Common myeloid progenitor, CD34-positive (primary cell): ENCODE measurements around the gene PTPRT.

Source experiments
- CTCF ChIA-PET: fragments of 350-600 bp; sonication (Branson Sonifier 250); formaldehyde crosslinking; loops from one replicate; lab custom pipeline; 2021; ENCODE audit warnings: antibody characterized with exemption; lab: Charles Lee
- POLR2A ChIA-PET: fragments of 350-600 bp; sonication (Branson Sonifier 250); formaldehyde crosslinking; loops from one replicate; lab custom pipeline; 2021; ENCODE audit warnings: antibody characterized with exemption; lab: Charles Lee
- DNase-seq, 3 donors: peaks; one replicate each; pipeline versions ENCODE4 v3.0.0 to v3.0.0-alpha.2; 2013
- H3K27ac ChIP-seq, 2 experiments: 1 replicate in 1 of 2; 2 replicates in 1 of 2; pipeline ENCODE4 v1.7.0; 2013; ENCODE audit warnings: inconsistent platforms in 2 of 2, low read length in 2 of 2, mild to moderate bottlenecking in 2 of 2, low read depth in 1 of 2, moderate library complexity in 1 of 2; ENCODE audit not compliant: severe bottlenecking in 2 of 2, insufficient read depth in 1 of 2, poor library complexity in 1 of 2
- H3K27me3 ChIP-seq, 5 experiments: replicated peaks in 2 of 5; 1 replicate in 3 of 5; 2 replicates in 2 of 5; pipeline versions ENCODE4 v1.6.1 to v1.7.0; 2013; ENCODE audit warnings: low read length in 4 of 5, mild to moderate bottlenecking in 2 of 5, moderate library complexity in 2 of 5, inconsistent platforms in 1 of 5; ENCODE audit not compliant: insufficient read depth in 5 of 5, control insufficient read depth in 4 of 5
- H3K36me3 ChIP-seq, 4 experiments: 1 replicate in 2 of 4; 2 replicates in 2 of 4; pipeline versions ENCODE4 v1.6.1 to v1.7.0; 2013; ENCODE audit warnings: low read length in 3 of 4, control low read depth in 1 of 4, mild to moderate bottlenecking in 1 of 4; ENCODE audit not compliant: control insufficient read depth in 4 of 4, insufficient read depth in 4 of 4
- H3K4me1 ChIP-seq, 4 experiments: 1 replicate in 3 of 4; 2 replicates in 1 of 4; pipeline versions ENCODE4 v1.6.1 to v1.7.1; 2013; ENCODE audit warnings: low read length in 3 of 4, mild to moderate bottlenecking in 3 of 4, control low read depth in 1 of 4, inconsistent platforms in 1 of 4, moderate library complexity in 1 of 4; ENCODE audit not compliant: control insufficient read depth in 4 of 4, insufficient read depth in 4 of 4; ENCODE audit errors: control extremely low read depth in 1 of 4
- H3K4me3 ChIP-seq, 7 experiments: 1 replicate in 4 of 7; 2 replicates in 3 of 7; pipeline versions ENCODE4 v1.5.1 to v1.7.0; 2013; ENCODE audit warnings: mild to moderate bottlenecking in 7 of 7, low read length in 6 of 7, moderate library complexity in 6 of 7, inconsistent platforms in 2 of 7, low read depth in 2 of 7, control low read depth in 1 of 7; ENCODE audit not compliant: insufficient read depth in 4 of 7, control insufficient read depth in 1 of 7; ENCODE audit errors: extremely low read depth in 1 of 7
- H3K9me3 ChIP-seq, 5 experiments: 1 replicate in 4 of 5; 2 replicates in 1 of 5; pipeline versions ENCODE4 v1.6.1 to v1.7.1; 2013; ENCODE audit warnings: low read length in 4 of 5, mild to moderate bottlenecking in 2 of 5, inconsistent platforms in 1 of 5, low read depth in 1 of 5, moderate library complexity in 1 of 5; ENCODE audit not compliant: control insufficient read depth in 4 of 5, insufficient read depth in 2 of 5; ENCODE audit errors: control extremely low read depth in 1 of 5
- WGBS: methylation state at CpG from one replicate; pipeline ENCODE4 v1.1.5; 2013; ENCODE audit not compliant: insufficient coverage; 5-methylcytosine and 5-hydroxymethylcytosine counted together

The PTPRT gene

GRCh38 chr20:42972591-42972990 lies 217.1 kb downstream of the PTPRT start:
- POLR2A ChIA-PET = no interaction called here
- Histone ChIP-seq H3K4me3 (no peak overlapping the region), H3K27me3 (no peaks in the 10 kb centered on the region), H3K4me1 (no peaks in the 10 kb centered on the region), H3K36me3 (no peaks in the 10 kb centered on the region), H3K9me3 (no peaks in the 10 kb centered on the region), H3K27ac (no peak overlapping the region)
- CTCF ChIA-PET = no interaction called here
- WGBS = 100% methylated on average over 4 of the region's 5 CpGs
- no peak for DNase-seq

GRCh38 chr20:42968746-42969145 lies 221.0 kb downstream of the PTPRT start:
- CTCF ChIA-PET = no interaction called here
- Histone ChIP-seq H3K27me3 (no peaks in the 10 kb centered on the region), H3K9me3 (no peaks in the 10 kb centered on the region), H3K4me1 (no peaks in the 10 kb centered on the region), H3K36me3 (no peaks in the 10 kb centered on the region), H3K4me3 (no peak overlapping the region), H3K27ac (no peak overlapping the region)
- no peak for DNase-seq
- WGBS = 95% methylated on average over 7 of the region's 9 CpGs
- POLR2A ChIA-PET = no interaction called here

GRCh38 chr20:42963796-42964195 lies 225.9 kb downstream of the PTPRT start:
- Histone ChIP-seq H3K27ac (no peak overlapping the region), H3K9me3 (no peaks in the 10 kb centered on the region), H3K27me3 (no peaks in the 10 kb centered on the region), H3K4me1 (no peaks in the 10 kb centered on the region), H3K36me3 (no peaks in the 10 kb centered on the region), H3K4me3 (no peak overlapping the region)
- CTCF ChIA-PET = no interaction called here
- WGBS = 58% methylated on average over 2 of the region's 2 CpGs
- no peak for DNase-seq
- POLR2A ChIA-PET = no interaction called here

- CTCF ChIA-PET = no interaction called here
- H3K4me1 ChIP-seq = no peaks in the 10 kb centered on the region
- no peak overlapping the region for H3K4me3 ChIP-seq
- POLR2A ChIA-PET = no interaction called here
- no peak for DNase-seq
- WGBS = 84% methylated on average over 4 of the region's 6 CpGs
- H3K27ac ChIP-seq = no peak overlapping the region
- H3K36me3 ChIP-seq = no peaks in the 10 kb centered on the region
- no peaks in the 10 kb centered on the region for H3K9me3 ChIP-seq
- H3K27me3 ChIP-seq = no peaks in the 10 kb centered on the region
Measured at GRCh38 chr20:42961771-42962170, 227.9 kb downstream of the PTPRT start.

GRCh38 chr20:42959996-42960395 lies 229.7 kb downstream of the PTPRT start:
- Histone ChIP-seq H3K27ac (no peak overlapping the region), H3K9me3 (no peaks in the 10 kb centered on the region), H3K4me3 (no peak overlapping the region), H3K4me1 (no peaks in the 10 kb centered on the region), H3K27me3 (no peaks in the 10 kb centered on the region), H3K36me3 (no peaks in the 10 kb centered on the region)
- POLR2A ChIA-PET = no interaction called here
- CTCF ChIA-PET = no interaction called here
- 86% methylated on average over 1 of the region's 2 CpGs for WGBS
- DNase-seq = no peak

GRCh38 chr20:42958367-42959069 lies 231.2 kb downstream of the PTPRT start:
- H3K9me3 ChIP-seq = no peaks in the 10 kb centered on the region
- no peaks in the 10 kb centered on the region for H3K27me3 ChIP-seq
- H3K4me3 ChIP-seq = no peak overlapping the region
- no peaks in the 10 kb centered on the region for H3K36me3 ChIP-seq
- ChIA-PET CTCF (no interaction called here), POLR2A (no interaction called here)
- DNase-seq = no peak
- no peak overlapping the region for H3K27ac ChIP-seq
- no CpG with 5 or more reads among the region's 2 CpGs for WGBS
- no peaks in the 10 kb centered on the region for H3K4me1 ChIP-seq

GRCh38 chr20:42957704-42958095 lies 232.0 kb downstream of the PTPRT start:
- ChIA-PET CTCF (no interaction called here), POLR2A (no interaction called here)
- WGBS = 100% methylated on average over 1 of the region's 1 CpG

More at GRCh38 chr20:42957704-42958095, 232.0 kb downstream of the PTPRT start:
- H3K27me3 ChIP-seq = no peaks in the 10 kb centered on the region
- H3K4me1 ChIP-seq = no peaks in the 10 kb centered on the region
- H3K4me3 ChIP-seq = no peak overlapping the region
- H3K9me3 ChIP-seq = no peaks in the 10 kb centered on the region
- no peak overlapping the region for H3K27ac ChIP-seq
- DNase-seq = no peak
- no peaks in the 10 kb centered on the region for H3K36me3 ChIP-seq
